HuH-7 (cell line): ENCODE data around the gene CXCR3.
"Not testable (repeated sequence)": the region's sequence is repeated elsewhere in the genome, so short reads cannot be mapped to it uniquely, and the experiment has no call there.

Experiments
- DNase-seq: peaks from one replicate; pipeline ENCODE4 v3.0.0; 2011; ENCODE audit warnings: low spot score

The CXCR3 gene

DNA sequence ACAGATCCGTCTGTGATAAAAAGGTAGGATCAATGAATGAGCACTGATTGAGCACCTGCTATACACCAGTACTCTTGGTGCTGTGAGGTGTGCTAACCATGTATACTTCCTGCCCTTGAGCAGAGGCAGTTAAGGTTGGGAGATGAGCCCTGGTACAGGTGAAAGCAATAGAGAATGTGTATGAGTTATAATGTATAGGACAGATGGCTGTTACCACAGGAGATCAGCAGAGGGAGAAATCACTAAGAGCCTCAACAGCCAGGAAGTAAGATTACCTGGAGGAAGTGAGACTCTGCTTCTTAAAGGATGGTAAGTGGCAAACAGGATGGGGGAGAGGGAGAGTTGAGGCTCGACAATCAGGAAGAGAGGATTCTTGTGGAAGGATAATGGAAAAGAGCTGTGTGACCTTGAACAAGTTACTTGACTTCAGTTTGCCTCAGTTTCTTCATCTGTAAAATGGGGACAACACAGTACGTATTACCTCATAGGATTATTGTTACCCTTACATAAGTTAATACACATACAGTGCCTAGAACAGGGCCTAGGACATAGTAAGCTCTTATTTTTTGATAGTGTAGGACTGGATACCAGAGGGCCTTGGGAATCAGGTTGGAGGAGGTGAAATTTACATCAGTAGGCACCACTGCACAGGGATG is 9.1 kb downstream of the CXCR3 start:
- DNase-seq: no peak

GRCh38 chrX:71607488-71607887 is 10.8 kb downstream of the CXCR3 start:
- no peak for DNase-seq

- DNase-seq: no peak
Observed at GRCh38 chrX:71606536-71607216, 11.6 kb downstream of the CXCR3 start.

GRCh38 chrX:71604796-71605568 is 13.3 kb downstream of the CXCR3 start:
- DNase-seq: no peak

DNA sequence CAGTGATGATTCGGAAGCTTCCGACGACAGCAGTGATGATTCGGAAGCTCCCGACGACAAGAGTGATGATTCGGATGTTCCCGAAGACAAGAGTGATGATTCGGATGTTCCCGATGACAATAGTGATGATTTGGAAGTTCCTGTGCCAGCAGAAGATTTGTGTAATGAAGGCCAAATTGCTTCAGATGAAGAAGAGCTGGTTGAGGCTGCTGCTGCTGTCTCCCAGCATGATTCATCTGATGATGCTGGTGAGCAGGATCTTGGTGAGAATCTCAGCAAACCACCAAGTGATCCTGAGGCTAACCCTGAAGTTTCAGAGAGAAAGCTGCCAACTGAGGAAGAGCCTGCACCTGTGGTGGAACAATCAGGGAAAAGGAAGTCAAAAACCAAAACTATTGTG is 14.2 kb downstream of the CXCR3 start:
- no peak for DNase-seq

DNA sequence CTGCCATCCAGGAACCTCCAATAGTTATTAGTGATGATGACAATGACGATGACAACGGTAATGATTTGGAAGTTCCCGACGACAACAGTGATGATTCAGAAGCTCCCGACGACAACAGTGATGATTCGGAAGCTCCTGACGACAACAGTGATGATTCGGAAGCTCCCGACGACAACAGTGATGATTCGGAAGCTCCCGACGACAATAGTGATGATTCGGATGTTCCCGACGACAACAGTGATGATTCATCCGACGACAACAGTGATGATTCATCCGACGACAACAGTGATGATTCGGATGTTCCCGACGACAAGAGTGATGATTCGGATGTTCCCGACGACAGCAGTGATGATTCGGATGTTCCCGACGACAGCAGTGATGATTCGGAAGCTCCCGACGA is 14.7 kb downstream of the CXCR3 start:
- DNase-seq: no peak

DNA sequence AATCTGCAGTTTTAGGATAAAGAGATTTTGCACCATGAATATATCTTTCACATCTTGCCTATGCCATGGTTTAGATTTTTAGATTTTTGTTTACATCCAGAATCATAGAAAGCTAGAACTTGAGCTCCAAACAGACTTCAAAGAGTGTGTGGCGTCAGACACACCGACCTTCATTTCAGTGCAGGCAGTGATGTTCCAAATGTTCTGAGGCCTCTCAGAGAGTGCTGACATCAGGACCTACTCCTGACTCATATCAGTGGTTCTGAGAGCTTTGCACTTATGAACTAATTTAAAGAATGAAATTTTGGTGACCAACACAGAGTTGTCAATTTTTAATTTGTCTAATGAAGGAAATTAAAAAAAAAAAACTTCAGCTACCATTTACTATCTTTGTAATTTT is 18.3 kb downstream of the CXCR3 start:
- no peak for DNase-seq

GRCh38 chrX:71593210-71593609 is 25.1 kb downstream of the CXCR3 start:
- DNase-seq: not testable (repeated sequence)

- peak; percentile 77 for DNase-seq
Observed at GRCh38 chrX:71586929-71587328, 31.4 kb downstream of the CXCR3 start.

DNA sequence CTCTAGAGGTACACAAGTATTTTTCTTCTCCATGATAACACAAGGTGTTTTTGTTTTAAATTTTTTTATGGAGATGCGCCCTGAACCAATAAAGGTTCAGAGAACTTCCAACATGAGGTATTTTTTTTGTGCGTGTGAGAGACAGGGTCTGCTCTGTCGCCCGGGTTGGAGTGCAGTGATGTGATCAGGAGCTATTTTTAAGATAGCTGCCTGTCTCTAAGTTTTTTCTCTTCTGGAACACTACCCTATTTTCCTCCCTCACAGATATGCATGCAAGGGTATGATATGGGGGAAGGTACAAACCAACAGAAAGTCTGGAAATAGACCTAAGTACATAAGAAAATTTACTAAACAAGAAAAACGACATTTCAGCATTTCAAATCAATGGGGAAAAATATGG is 37.1 kb downstream of the CXCR3 start:
- no peak for DNase-seq

GRCh38 chrX:71579990-71580380 is 38.3 kb downstream of the CXCR3 start:
- no peak for DNase-seq

GRCh38 chrX:71579136-71579989 is 38.9 kb downstream of the CXCR3 start:
- no peak for DNase-seq

DNA sequence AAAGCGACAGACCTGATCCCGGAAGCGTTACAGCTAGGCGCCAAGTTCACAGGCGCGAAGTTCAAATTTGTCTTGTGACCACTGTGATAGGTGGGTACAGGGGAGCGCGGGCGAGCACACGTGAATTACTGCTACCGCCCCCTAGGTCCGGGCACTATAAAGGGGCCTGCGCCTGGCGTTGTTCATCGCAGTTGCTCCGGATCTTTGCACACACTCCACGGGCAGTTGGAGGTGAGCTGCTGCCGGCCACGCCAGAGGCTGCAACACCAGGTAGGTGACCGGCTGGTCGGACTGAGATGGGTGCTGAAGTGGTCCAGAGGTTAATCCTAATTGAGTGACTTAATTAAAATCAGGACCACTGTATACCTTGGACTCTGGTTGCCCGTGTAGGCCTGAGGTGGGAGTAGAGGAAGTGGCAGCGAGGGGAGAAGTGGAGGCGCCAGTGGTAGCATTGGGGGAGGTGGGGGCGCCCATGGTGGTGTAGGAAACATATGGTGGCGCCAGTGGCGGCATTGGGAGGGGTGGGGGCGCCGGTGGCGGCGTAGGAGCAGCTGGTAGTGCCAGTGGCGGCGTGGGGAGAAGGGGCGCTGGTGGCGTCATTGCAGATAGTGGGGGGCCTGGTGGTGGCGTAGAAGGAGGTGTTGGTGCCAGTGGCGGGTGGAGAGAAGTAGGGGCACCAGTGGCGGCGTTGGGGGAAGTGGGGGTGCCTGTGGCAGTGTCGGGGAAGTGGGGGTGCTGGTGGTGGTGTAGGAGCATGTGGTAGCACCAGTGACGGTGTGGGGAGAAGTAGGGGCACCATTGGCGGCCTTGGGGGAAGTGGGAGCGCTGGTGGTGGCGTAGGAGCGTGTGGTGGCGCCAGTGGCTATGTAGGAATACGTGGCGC is 39.8 kb downstream of the CXCR3 start, which contains the start of gene GCNA:
Gene GCNA, plus strand, starts transcription at position 185 of the 883 bp plus-strand sequence. CDS start 2,385 bp downstream, outside the sequence.
- no peak for DNase-seq

GRCh38 chrX:71577682-71578081 is 40.6 kb downstream of the CXCR3 start:
- DNase-seq: no peak

GRCh38 chrX:71573590-71573989 is 44.7 kb downstream of the CXCR3 start:
- no peak for DNase-seq

GRCh38 chrX:71571390-71571789 is 46.9 kb downstream of the CXCR3 start:
- not testable (repeated sequence) for DNase-seq
